IMR-90 (cell line): ENCODE measurements around the gene TBC1D9. TPM values are rescaled to one million over a fixed set of nuclear protein-coding genes. Genes with fewer than 3 reads are reported as not detected.

ENCODE experiments used
- ATAC-seq: fragments of 200-7000 bp; cut with Tn5 transposase; 2 replicates; pipeline ENCODE4 v1.9.1; 2020; ENCODE audit warnings: low read depth, mild to moderate bottlenecking, moderate library complexity
- BruUV-seq: library from RNA; stranded (reverse); fragments of 400-500 nt; replicated peaks from 2 replicates; lab custom pipeline; 2021; lab: Mats Ljungman, UMichigan
- CTCF ChIA-PET: fragments of 300-600 bp; formaldehyde crosslinking; extraction: SDS; loops from one replicate; lab custom pipeline; 2021; ENCODE audit warnings: antibody characterized with exemption; lab: Yijun Ruan, JAX
- POLR2A ChIA-PET: fragments of 300-600 bp; sonication (Branson Sonifier 250); formaldehyde crosslinking; loops from one replicate; lab custom pipeline; 2022; ENCODE audit warnings: antibody characterized with exemption; ENCODE audit not compliant: unreplicated experiment; lab: Charles Lee
- DNase-seq: peaks from one replicate; pipeline ENCODE4 v3.0.0; 2013
- H2AFZ ChIP-seq: replicated peaks from 2 replicates; pipeline ENCODE3; 2013; ENCODE audit warnings: low read length, mild to moderate bottlenecking; ENCODE audit not compliant: poor library complexity
- H2AK5ac ChIP-seq: 2 replicates; pipeline ENCODE4 v1.6.1; 2013; ENCODE audit warnings: low read depth, low read length, inconsistent platforms
- H2AK9ac ChIP-seq: replicated peaks from 2 replicates; pipeline ENCODE3; 2013; ENCODE audit warnings: mild to moderate bottlenecking, low read depth, low read length, moderate library complexity; ENCODE audit not compliant: poor library complexity
- H2BK120ac ChIP-seq: 2 replicates; pipeline ENCODE4 v1.6.1; 2013; ENCODE audit warnings: low read depth, low read length, inconsistent platforms
- H2BK15ac ChIP-seq: 3 replicates; pipeline ENCODE4 v1.6.1; 2013; ENCODE audit warnings: low read depth, low read length, inconsistent platforms
- H2BK20ac ChIP-seq: 2 replicates; pipeline ENCODE4 v1.6.1; 2013; ENCODE audit warnings: low read depth, mild to moderate bottlenecking, inconsistent platforms, low read length, moderate library complexity
- H2BK5ac ChIP-seq: 2 replicates; pipeline ENCODE4 v1.6.1; 2013; ENCODE audit warnings: mild to moderate bottlenecking, low read depth, low read length, inconsistent platforms; ENCODE audit not compliant: poor library complexity, severe bottlenecking
- H3K14ac ChIP-seq: replicated peaks from 2 replicates; pipeline ENCODE4 v1.6.1; 2013; ENCODE audit warnings: low read depth, low read length, inconsistent platforms
- H3K18ac ChIP-seq: 2 replicates; pipeline ENCODE4 v1.6.1; 2013; ENCODE audit warnings: low read depth, low read length, control low read depth
- H3K23ac ChIP-seq: 2 replicates; pipeline ENCODE4 v1.6.1; 2013; ENCODE audit warnings: low read depth, low read length, inconsistent platforms
- H3K27ac ChIP-seq: 2 replicates; pipeline ENCODE4 v1.5.1; 2013; ENCODE audit warnings: mild to moderate bottlenecking, control low read depth, low read length; ENCODE audit not compliant: insufficient read depth
- H3K27me3 ChIP-seq: 2 replicates; pipeline ENCODE4 v1.6.1; 2013; ENCODE audit warnings: low read length; ENCODE audit not compliant: control insufficient read depth, insufficient read depth
- H3K36me3 ChIP-seq: 2 replicates; pipeline ENCODE4 v1.6.1; 2013; ENCODE audit warnings: low read length, mixed read lengths; ENCODE audit not compliant: control insufficient read depth, insufficient read depth
- H3K4ac ChIP-seq: 2 replicates; pipeline ENCODE4 v1.6.1; 2013; ENCODE audit warnings: low read depth, low read length, inconsistent platforms
- H3K4me1 ChIP-seq: 2 replicates; pipeline ENCODE4 v1.6.1; 2013; ENCODE audit warnings: low read length, mixed read lengths; ENCODE audit not compliant: control insufficient read depth, insufficient read depth
- H3K4me2 ChIP-seq: 2 replicates; pipeline ENCODE4 v1.6.1; 2013; ENCODE audit warnings: low read depth, mild to moderate bottlenecking, control low read depth, low read length, moderate library complexity
- H3K4me3 ChIP-seq: 2 replicates; pipeline ENCODE4 v1.5.1; 2013; ENCODE audit warnings: low read depth, mild to moderate bottlenecking, control low read depth, low read length, moderate library complexity; ENCODE audit not compliant: insufficient read depth
- H3K56ac ChIP-seq: 2 replicates; pipeline ENCODE4 v1.6.1; 2013; ENCODE audit warnings: low read length, inconsistent platforms; ENCODE audit not compliant: insufficient read depth; ENCODE audit errors: extremely low read depth
- H3K79me1 ChIP-seq, 2 experiments: 2 replicates each; pipeline ENCODE4 v1.6.1; 2013; ENCODE audit warnings: low read length in 2 of 2, inconsistent platforms in 1 of 2, low read depth in 1 of 2
- H3K9ac ChIP-seq: 2 replicates; pipeline ENCODE4 v1.6.1; 2013; ENCODE audit warnings: low read depth, low read length, control low read depth
- H3K9me1 ChIP-seq: 2 replicates; pipeline ENCODE4 v1.6.1; 2013; ENCODE audit warnings: low read length, inconsistent platforms; ENCODE audit not compliant: insufficient read depth
- H3K9me3 ChIP-seq: 2 replicates; pipeline ENCODE4 v1.6.1; 2013; ENCODE audit warnings: low read length; ENCODE audit not compliant: control insufficient read depth, insufficient read depth
- H4K20me1 ChIP-seq: 2 replicates; pipeline ENCODE4 v1.6.1; 2013; ENCODE audit warnings: low read length, inconsistent platforms; ENCODE audit not compliant: insufficient read depth
- H4K5ac ChIP-seq: 2 replicates; pipeline ENCODE4 v1.6.1; 2013; ENCODE audit warnings: mild to moderate bottlenecking, low read depth, low read length, control low read depth
- H4K8ac ChIP-seq, 2 experiments: 2 replicates each; pipeline ENCODE4 v1.6.1; 2013; ENCODE audit warnings: low read depth in 2 of 2, low read length in 2 of 2, control low read depth in 1 of 2, inconsistent platforms in 1 of 2
- H4K91ac ChIP-seq: 2 replicates; pipeline ENCODE4 v1.6.1; 2013; ENCODE audit warnings: low read depth, low read length, inconsistent platforms; ENCODE audit not compliant: insufficient read depth
- BHLHE40 ChIP-seq: fragments of 150-350 bp; IDR thresholded peaks from 2 replicates; pipeline ENCODE4 v1.6.1; 2016; ENCODE audit warnings: mild to moderate bottlenecking, low read depth, low read length
- CEBPB ChIP-seq: IDR thresholded peaks from 2 replicates; pipeline ENCODE4 v1.6.1; 2012; ENCODE audit warnings: low read depth, low read length, improper control_type of control experiment
- FOS ChIP-seq: fragments of 150-350 bp; IDR thresholded peaks from 2 replicates; pipeline ENCODE4 v1.6.1; 2016; ENCODE audit warnings: low read depth, low read length
- MAFK ChIP-seq: IDR thresholded peaks from 2 replicates; pipeline ENCODE4 v1.6.1; 2012; ENCODE audit warnings: low read depth, low read length, improper control_type of control experiment
- MAZ ChIP-seq: IDR thresholded peaks from 2 replicates; pipeline ENCODE4 v1.6.1; 2012; ENCODE audit warnings: low read depth, mild to moderate bottlenecking, low read length, improper control_type of control experiment, moderate library complexity, borderline replicate concordance
- MXI1 ChIP-seq: IDR thresholded peaks from 2 replicates; pipeline ENCODE4 v1.6.1; 2012; ENCODE audit warnings: low read depth, mild to moderate bottlenecking, low read length, moderate library complexity, borderline replicate concordance
- NFE2L2 ChIP-seq: fragments of 150-350 bp; IDR thresholded peaks from 2 replicates; pipeline ENCODE4 v1.6.1; 2016; ENCODE audit warnings: low read depth, mild to moderate bottlenecking, low read length
- POLR2A ChIP-seq: IDR thresholded peaks from 2 replicates; pipeline ENCODE4 v1.6.1; 2012; ENCODE audit warnings: mild to moderate bottlenecking, low read depth, low read length
- RCOR1 ChIP-seq: IDR thresholded peaks from 2 replicates; pipeline ENCODE4 v1.6.1; 2012; ENCODE audit warnings: mild to moderate bottlenecking, low read length, improper control_type of control experiment; ENCODE audit not compliant: insufficient replicate concordance
- RFX5 ChIP-seq: IDR thresholded peaks from 2 replicates; pipeline ENCODE4 v1.8.0; 2012; ENCODE audit warnings: low read depth, mild to moderate bottlenecking, low read length, moderate library complexity
- SMC3 ChIP-seq: fragments of 150-350 bp; IDR thresholded peaks from 2 replicates; pipeline ENCODE4 v1.6.1; 2016; ENCODE audit warnings: low read depth, mild to moderate bottlenecking, antibody characterized with exemption, low read length, moderate library complexity
- whole genome bisulfite sequencing, 2 experiments: methylation state at CpG; one replicate each; pipeline versions ENCODE4 v1.1.5 to v1.1.7; 2013; ENCODE audit warnings: missing lambda C conversion rate in 2 of 2; ENCODE audit not compliant: insufficient read length in 1 of 2; ENCODE audit errors: extremely low coverage in 2 of 2; 5-methylcytosine and 5-hydroxymethylcytosine counted together
- dilution Hi-C: fragments of 300-500 bp; cut with HindIII; formaldehyde crosslinking; loops from one replicate; pipeline ENCODE4 v1.14.3; 2018; ENCODE audit warnings: low sequenced_read_pairs; ENCODE audit not compliant: unreplicated experiment
- in situ Hi-C: fragments of 300-500 bp; cut with MboI; formaldehyde crosslinking; loops from 3 replicates; pipeline ENCODE4 v1.14.3; 2019; ENCODE audit warnings: low sequenced_read_pairs, inconsistent platforms, mixed read lengths
- intact Hi-C: fragments of 100-400 bp; cut with micrococcal nuclease; formaldehyde crosslinking; loops from 2 replicates; pipeline ENCODE4 v1.10.0; 2022
- polyA plus RNA-seq, 3 experiments: library from polyadenylated mRNA; depleted of rRNA; stranded (reverse); fragments of >200 nt; gene quantifications; 2 replicates each; pipeline ENCODE4 v1.2.3, GENCODE V29; 2012; ENCODE audit warnings: low replicate concordance in 1 of 3
- total RNA-seq: library from RNA; depleted of rRNA; stranded (reverse); fragments of >200 nt; gene quantifications from 2 replicates; pipeline ENCODE4 v1.2.3, GENCODE V29; 2012
- TF ChIP-seq, protein P1 (sequence below): fragments of 150-350 bp; IDR thresholded peaks from 2 replicates; pipeline ENCODE4 v1.6.1; 2017; ENCODE audit warnings: mild to moderate bottlenecking, antibody characterized with exemption, low read length, low read depth
- TF ChIP-seq, protein P2 (sequence below): fragments of 150-350 bp; IDR thresholded peaks from 2 replicates; pipeline ENCODE4 v1.6.1; 2016; ENCODE audit warnings: low read depth, mild to moderate bottlenecking, low read length, moderate library complexity, borderline replicate concordance
- TF ChIP-seq, protein P3 (sequence below): conservative IDR thresholded peaks from 2 replicates; pipeline ENCODE4 v1.5.1; 2012; ENCODE audit warnings: mild to moderate bottlenecking, low read depth, low read length, improper control_type of control experiment

Gene TBC1D9
- total and polyA plus RNA-seq, 2 of the 4 experiments (the other 2 are of a cell fraction), result 11.7 to 15.2 TPM

DNA sequence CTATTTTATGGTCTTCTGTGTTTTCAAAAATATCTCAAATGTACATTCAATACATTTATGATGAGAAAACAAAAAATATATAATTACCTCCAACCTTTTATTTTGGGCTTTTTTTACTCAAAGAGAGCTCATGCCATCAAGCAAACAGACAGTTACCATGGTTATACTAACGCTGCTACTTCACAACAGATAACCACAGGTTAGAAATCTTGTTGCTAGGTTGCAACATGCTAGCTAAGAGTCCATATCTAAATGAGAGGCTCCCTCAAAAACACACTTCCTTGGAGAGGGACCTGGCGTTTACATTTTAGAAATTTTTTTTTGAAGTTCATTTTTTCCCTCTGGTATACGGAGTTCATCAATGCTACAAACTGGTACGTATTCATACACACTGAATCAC lies 44.3 kb downstream of the TBC1D9 start:
- Histone ChIP-seq H4K5ac (no peak overlapping the region), H3K79me1 (peaks cover 15 to 16% of the 10 kb centered on the region in 2 experiments), H3K56ac (no peak overlapping the region), H3K23ac (no peak overlapping the region), H3K9me3 (no peaks in the 10 kb centered on the region; the same call in 1 of the 2 replicates), H3K4me3 (no peak overlapping the region), H3K4me2 (no peak overlapping the region), H4K20me1 (no peaks in the 10 kb centered on the region; the same call in 1 of the 2 replicates), H3K36me3 (no peaks in the 10 kb centered on the region), H3K18ac (no peak overlapping the region), H4K91ac (no peak overlapping the region), H3K9me1 (no peaks in the 10 kb centered on the region), H2BK15ac (no peak overlapping the region), H3K4me1 (no peaks in the 10 kb centered on the region), H3K14ac (no peak overlapping the region), H2AK9ac (no peak overlapping the region), H3K27ac (no peak overlapping the region), H2AK5ac (no peak overlapping the region), H2AFZ (no peak overlapping the region), H3K9ac (no peak overlapping the region), H2BK5ac (no peak overlapping the region), H2BK120ac (no peak overlapping the region), H3K27me3 (no peaks in the 10 kb centered on the region), H4K8ac (no peak overlapping the region), H3K4ac (no peak overlapping the region), H2BK20ac (no peak overlapping the region)
- no peak for ATAC-seq
- ChIA-PET POLR2A (no interaction called here), CTCF (no interaction called here)
- no CpG with 5 or more reads among the region's 4 CpGs for WGBS, 2 experiments
- BruUV-seq, result no TSS peak
- DNase-seq, result no peak
- TF ChIP-seq, protein P1, sequence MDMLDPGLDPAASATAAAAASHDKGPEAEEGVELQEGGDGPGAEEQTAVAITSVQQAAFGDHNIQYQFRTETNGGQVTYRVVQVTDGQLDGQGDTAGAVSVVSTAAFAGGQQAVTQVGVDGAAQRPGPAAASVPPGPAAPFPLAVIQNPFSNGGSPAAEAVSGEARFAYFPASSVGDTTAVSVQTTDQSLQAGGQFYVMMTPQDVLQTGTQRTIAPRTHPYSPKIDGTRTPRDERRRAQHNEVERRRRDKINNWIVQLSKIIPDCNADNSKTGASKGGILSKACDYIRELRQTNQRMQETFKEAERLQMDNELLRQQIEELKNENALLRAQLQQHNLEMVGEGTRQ, result no peak
- TF ChIP-seq RFX5, result no peak
- no peak for TF ChIP-seq MXI1
- TF ChIP-seq, protein P2, sequence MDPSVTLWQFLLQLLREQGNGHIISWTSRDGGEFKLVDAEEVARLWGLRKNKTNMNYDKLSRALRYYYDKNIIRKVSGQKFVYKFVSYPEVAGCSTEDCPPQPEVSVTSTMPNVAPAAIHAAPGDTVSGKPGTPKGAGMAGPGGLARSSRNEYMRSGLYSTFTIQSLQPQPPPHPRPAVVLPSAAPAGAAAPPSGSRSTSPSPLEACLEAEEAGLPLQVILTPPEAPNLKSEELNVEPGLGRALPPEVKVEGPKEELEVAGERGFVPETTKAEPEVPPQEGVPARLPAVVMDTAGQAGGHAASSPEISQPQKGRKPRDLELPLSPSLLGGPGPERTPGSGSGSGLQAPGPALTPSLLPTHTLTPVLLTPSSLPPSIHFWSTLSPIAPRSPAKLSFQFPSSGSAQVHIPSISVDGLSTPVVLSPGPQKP, result no peak
- TF ChIP-seq, protein P3, sequence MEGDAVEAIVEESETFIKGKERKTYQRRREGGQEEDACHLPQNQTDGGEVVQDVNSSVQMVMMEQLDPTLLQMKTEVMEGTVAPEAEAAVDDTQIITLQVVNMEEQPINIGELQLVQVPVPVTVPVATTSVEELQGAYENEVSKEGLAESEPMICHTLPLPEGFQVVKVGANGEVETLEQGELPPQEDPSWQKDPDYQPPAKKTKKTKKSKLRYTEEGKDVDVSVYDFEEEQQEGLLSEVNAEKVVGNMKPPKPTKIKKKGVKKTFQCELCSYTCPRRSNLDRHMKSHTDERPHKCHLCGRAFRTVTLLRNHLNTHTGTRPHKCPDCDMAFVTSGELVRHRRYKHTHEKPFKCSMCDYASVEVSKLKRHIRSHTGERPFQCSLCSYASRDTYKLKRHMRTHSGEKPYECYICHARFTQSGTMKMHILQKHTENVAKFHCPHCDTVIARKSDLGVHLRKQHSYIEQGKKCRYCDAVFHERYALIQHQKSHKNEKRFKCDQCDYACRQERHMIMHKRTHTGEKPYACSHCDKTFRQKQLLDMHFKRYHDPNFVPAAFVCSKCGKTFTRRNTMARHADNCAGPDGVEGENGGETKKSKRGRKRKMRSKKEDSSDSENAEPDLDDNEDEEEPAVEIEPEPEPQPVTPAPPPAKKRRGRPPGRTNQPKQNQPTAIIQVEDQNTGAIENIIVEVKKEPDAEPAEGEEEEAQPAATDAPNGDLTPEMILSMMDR, result no peak
- TF ChIP-seq MAFK, result no peak
- no peak for TF ChIP-seq MAZ
- TF ChIP-seq FOS, result no peak
- no peak for TF ChIP-seq RCOR1
- no peak for TF ChIP-seq POLR2A
- TF ChIP-seq NFE2L2, result no peak
- no peak for TF ChIP-seq CEBPB
- no peak for TF ChIP-seq BHLHE40
- no peak for TF ChIP-seq SMC3
- intact Hi-C loops, result no loop called here
- in situ Hi-C loops, result no loop called here
- dilution Hi-C loops, result no loop called here
